ENCODE data around the gene UPF1.

Gene UPF1

GRCh38 chr19:18794692-18795091 is 37.1 kb upstream of the UPF1 start:
- no peak overlapping the region for H3K9ac ChIP-seq (ENCODE audit: low read length)
- no peaks in the 10 kb centered on the region for H4K20me1 ChIP-seq (ENCODE audit: insufficient read depth, low read length)
- no peaks in the 10 kb centered on the region for H3K36me3 ChIP-seq (replicated peaks; ENCODE audit: insufficient read depth, low read length)
- no peaks in the 10 kb centered on the region for H3K9me3 ChIP-seq (replicated peaks; ENCODE audit: insufficient read depth, low read length)
- H3K4me3 ChIP-seq (ENCODE audit: low read length) = no peak overlapping the region
- H3K27me3 ChIP-seq (replicated peaks; ENCODE audit: insufficient read depth, low read length) = peaks cover 89% of the 10 kb centered on the region
- no peaks in the 10 kb centered on the region for H3K79me2 ChIP-seq (ENCODE audit: low read length)
- no peak overlapping the region for H3K27ac ChIP-seq (ENCODE audit: low read length)
- no peak for DNase-seq
- no peaks in the 10 kb centered on the region for H3K9me2 ChIP-seq (replicated peaks; ENCODE audit: insufficient read depth, low read length)
- H2AFZ ChIP-seq (ENCODE audit: low read length) = no peak overlapping the region
- no peak for TF ChIP-seq EZH2 (optimal IDR thresholded peaks at IDR 0.05; ENCODE audit: low read depth, low read length)
- TF ChIP-seq, protein P1, sequence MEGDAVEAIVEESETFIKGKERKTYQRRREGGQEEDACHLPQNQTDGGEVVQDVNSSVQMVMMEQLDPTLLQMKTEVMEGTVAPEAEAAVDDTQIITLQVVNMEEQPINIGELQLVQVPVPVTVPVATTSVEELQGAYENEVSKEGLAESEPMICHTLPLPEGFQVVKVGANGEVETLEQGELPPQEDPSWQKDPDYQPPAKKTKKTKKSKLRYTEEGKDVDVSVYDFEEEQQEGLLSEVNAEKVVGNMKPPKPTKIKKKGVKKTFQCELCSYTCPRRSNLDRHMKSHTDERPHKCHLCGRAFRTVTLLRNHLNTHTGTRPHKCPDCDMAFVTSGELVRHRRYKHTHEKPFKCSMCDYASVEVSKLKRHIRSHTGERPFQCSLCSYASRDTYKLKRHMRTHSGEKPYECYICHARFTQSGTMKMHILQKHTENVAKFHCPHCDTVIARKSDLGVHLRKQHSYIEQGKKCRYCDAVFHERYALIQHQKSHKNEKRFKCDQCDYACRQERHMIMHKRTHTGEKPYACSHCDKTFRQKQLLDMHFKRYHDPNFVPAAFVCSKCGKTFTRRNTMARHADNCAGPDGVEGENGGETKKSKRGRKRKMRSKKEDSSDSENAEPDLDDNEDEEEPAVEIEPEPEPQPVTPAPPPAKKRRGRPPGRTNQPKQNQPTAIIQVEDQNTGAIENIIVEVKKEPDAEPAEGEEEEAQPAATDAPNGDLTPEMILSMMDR (IDR thresholded peaks at IDR 0.05; ENCODE audit: low read length) = no peak
- TF ChIP-seq EZH2phosphoT487 (IDR thresholded peaks at IDR 0.05; ENCODE audit: low read length) = no peak
- no peak overlapping the region for H3K4me2 ChIP-seq (ENCODE audit: low read depth, low read length)
- no peaks in the 10 kb centered on the region for H3K4me1 ChIP-seq (ENCODE audit: low read length)
- H3F3A ChIP-seq (ENCODE audit: insufficient read depth, low read length) = no peaks in the 10 kb centered on the region

DNA sequence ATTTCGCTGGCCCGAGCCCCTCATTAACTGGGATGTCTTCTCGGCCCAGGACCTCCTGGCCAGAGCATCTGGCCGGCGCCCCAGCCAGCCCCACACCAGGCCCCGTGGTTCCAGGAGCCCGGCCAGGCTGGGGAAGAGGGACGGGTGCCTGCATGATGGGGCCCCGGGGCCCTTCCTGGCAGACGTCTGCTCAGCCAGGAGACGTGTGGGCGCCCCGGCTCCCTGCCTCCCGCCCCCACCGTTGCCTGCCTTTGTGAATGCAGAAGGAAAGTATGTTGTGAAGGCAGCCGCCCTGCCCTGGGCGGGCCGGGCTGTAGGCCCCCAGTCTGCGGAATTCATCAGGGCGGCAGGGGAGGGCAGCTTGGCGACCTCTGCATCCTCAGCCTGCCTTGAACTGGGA is 36.2 kb upstream of the UPF1 start:
- Histone ChIP-seq H3K9me2 (replicated peaks; ENCODE audit: insufficient read depth, low read length) (no peaks in the 10 kb centered on the region), H3F3A (ENCODE audit: insufficient read depth, low read length) (no peaks in the 10 kb centered on the region), H3K4me2 (ENCODE audit: low read depth, low read length) (no peak overlapping the region), H3K27ac (ENCODE audit: low read length) (no peak overlapping the region), H3K36me3 (replicated peaks; ENCODE audit: insufficient read depth, low read length) (no peaks in the 10 kb centered on the region), H3K79me2 (ENCODE audit: low read length) (no peaks in the 10 kb centered on the region), H2AFZ (ENCODE audit: low read length) (no peak overlapping the region), H4K20me1 (ENCODE audit: insufficient read depth, low read length) (no peaks in the 10 kb centered on the region), H3K4me3 (ENCODE audit: low read length) (no peak overlapping the region), H3K9ac (ENCODE audit: low read length) (no peak overlapping the region), H3K4me1 (ENCODE audit: low read length) (no peaks in the 10 kb centered on the region), H3K27me3 (replicated peaks; ENCODE audit: insufficient read depth, low read length) (peaks cover 89% of the 10 kb centered on the region), H3K9me3 (replicated peaks; ENCODE audit: insufficient read depth, low read length) (no peaks in the 10 kb centered on the region)
- no peak for TF ChIP-seq EZH2phosphoT487 (IDR thresholded peaks at IDR 0.05; ENCODE audit: low read length)
- TF ChIP-seq, protein P1 (IDR thresholded peaks at IDR 0.05; ENCODE audit: low read length) = no peak
- no peak for TF ChIP-seq EZH2 (optimal IDR thresholded peaks at IDR 0.05; ENCODE audit: low read depth, low read length)
- no peak for DNase-seq

- Histone ChIP-seq H3K4me1 (ENCODE audit: low read length) (no peaks in the 10 kb centered on the region), H3K9ac (ENCODE audit: low read length) (no peak overlapping the region), H3K4me2 (ENCODE audit: low read depth, low read length) (no peak overlapping the region), H3K9me2 (replicated peaks; ENCODE audit: insufficient read depth, low read length) (no peaks in the 10 kb centered on the region), H3K9me3 (replicated peaks; ENCODE audit: insufficient read depth, low read length) (no peaks in the 10 kb centered on the region), H3K36me3 (replicated peaks; ENCODE audit: insufficient read depth, low read length) (no peaks in the 10 kb centered on the region), H3K27me3 (replicated peaks; ENCODE audit: insufficient read depth, low read length) (peaks cover 89% of the 10 kb centered on the region), H2AFZ (ENCODE audit: low read length) (no peak overlapping the region), H3K4me3 (ENCODE audit: low read length) (no peak overlapping the region), H3K79me2 (ENCODE audit: low read length) (no peaks in the 10 kb centered on the region), H4K20me1 (ENCODE audit: insufficient read depth, low read length) (no peaks in the 10 kb centered on the region), H3F3A (ENCODE audit: insufficient read depth, low read length) (no peaks in the 10 kb centered on the region), H3K27ac (ENCODE audit: low read length) (no peak overlapping the region)
- TF ChIP-seq, protein P1 (IDR thresholded peaks at IDR 0.05; ENCODE audit: low read length) = no peak
- TF ChIP-seq EZH2phosphoT487 (IDR thresholded peaks at IDR 0.05; ENCODE audit: low read length) = no peak
- no peak for TF ChIP-seq EZH2 (optimal IDR thresholded peaks at IDR 0.05; ENCODE audit: low read depth, low read length)
- no peak for DNase-seq
These were observed 35.5 kb upstream of the UPF1 start for GRCh38 chr19:18796239-18796638.
